ENCODE measurements around the gene GHRHR.

GHRHR gene

GRCh38 chr7:30963842-30964241 lies at the start of gene GHRHR:
Gene GHRHR (plus strand): TSS chr7:30963953. CDS start chr7:30964069, 116 bp downstream.
- no peaks in the 10 kb centered on the region for H3K4me1 ChIP-seq (ENCODE audit: insufficient read depth, low read length, severe bottlenecking)
- TF ChIP-seq EZH2 (IDR thresholded peaks at IDR 0.05; ENCODE audit: borderline replicate concordance, low read length): no peak
- TF ChIP-seq, protein P1, sequence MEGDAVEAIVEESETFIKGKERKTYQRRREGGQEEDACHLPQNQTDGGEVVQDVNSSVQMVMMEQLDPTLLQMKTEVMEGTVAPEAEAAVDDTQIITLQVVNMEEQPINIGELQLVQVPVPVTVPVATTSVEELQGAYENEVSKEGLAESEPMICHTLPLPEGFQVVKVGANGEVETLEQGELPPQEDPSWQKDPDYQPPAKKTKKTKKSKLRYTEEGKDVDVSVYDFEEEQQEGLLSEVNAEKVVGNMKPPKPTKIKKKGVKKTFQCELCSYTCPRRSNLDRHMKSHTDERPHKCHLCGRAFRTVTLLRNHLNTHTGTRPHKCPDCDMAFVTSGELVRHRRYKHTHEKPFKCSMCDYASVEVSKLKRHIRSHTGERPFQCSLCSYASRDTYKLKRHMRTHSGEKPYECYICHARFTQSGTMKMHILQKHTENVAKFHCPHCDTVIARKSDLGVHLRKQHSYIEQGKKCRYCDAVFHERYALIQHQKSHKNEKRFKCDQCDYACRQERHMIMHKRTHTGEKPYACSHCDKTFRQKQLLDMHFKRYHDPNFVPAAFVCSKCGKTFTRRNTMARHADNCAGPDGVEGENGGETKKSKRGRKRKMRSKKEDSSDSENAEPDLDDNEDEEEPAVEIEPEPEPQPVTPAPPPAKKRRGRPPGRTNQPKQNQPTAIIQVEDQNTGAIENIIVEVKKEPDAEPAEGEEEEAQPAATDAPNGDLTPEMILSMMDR (IDR thresholded peaks at IDR 0.05; ENCODE audit: low read length): no peak
- no peaks in the 10 kb centered on the region for H3K9me2 ChIP-seq (ENCODE audit: low read depth, low read length)
- no peak within 1 kb of the TSS for H3K4me2 ChIP-seq (ENCODE audit: low read length)
- H3K27me3 ChIP-seq (ENCODE audit: insufficient read depth, low read length): 0 out of 2 replicates have a peak, but pooled peaks cover 5% of the 10 kb centered on the region
- H3K79me2 ChIP-seq (ENCODE audit: insufficient read depth, low read length): no peaks in the 10 kb centered on the region
- H3K27ac ChIP-seq (ENCODE audit: low read depth, low read length, poor library complexity, severe bottlenecking): no peak within 1 kb of the TSS
- H3K4me3 ChIP-seq (ENCODE audit: low read depth, low read length, poor library complexity, severe bottlenecking): no peak within 1 kb of the TSS
- H3F3A ChIP-seq (ENCODE audit: insufficient read depth, low read length): no peaks in the 10 kb centered on the region
- H3K9ac ChIP-seq (ENCODE audit: low read length): no peak within 1 kb of the TSS
- H4K20me1 ChIP-seq (ENCODE audit: insufficient read depth, low read length): no peaks in the 10 kb centered on the region
- H2AFZ ChIP-seq (ENCODE audit: low read length): no peak within 1 kb of the TSS
- no peaks in the 10 kb centered on the region for H3K36me3 ChIP-seq (ENCODE audit: insufficient read depth, low read length)
- H3K9me3 ChIP-seq (ENCODE audit: low read length): no peaks in the 10 kb centered on the region

- Histone ChIP-seq H3K4me1 (ENCODE audit: insufficient read depth, low read length, severe bottlenecking) (no peaks in the 10 kb centered on the region), H3K4me3 (ENCODE audit: low read depth, low read length, poor library complexity, severe bottlenecking) (no peak overlapping the region), H3K9ac (ENCODE audit: low read length) (no peak overlapping the region), H3K9me3 (ENCODE audit: low read length) (no peaks in the 10 kb centered on the region), H3K36me3 (ENCODE audit: insufficient read depth, low read length) (no peaks in the 10 kb centered on the region), H2AFZ (ENCODE audit: low read length) (no peak overlapping the region), H3K79me2 (ENCODE audit: insufficient read depth, low read length) (no peaks in the 10 kb centered on the region), H3F3A (ENCODE audit: insufficient read depth, low read length) (no peaks in the 10 kb centered on the region), H3K27me3 (ENCODE audit: insufficient read depth, low read length) (peaks cover 4% of the 10 kb centered on the region; the same call in 1 of the 2 replicates), H3K4me2 (ENCODE audit: low read length) (no peak overlapping the region), H4K20me1 (ENCODE audit: insufficient read depth, low read length) (no peaks in the 10 kb centered on the region), H3K9me2 (ENCODE audit: low read depth, low read length) (no peaks in the 10 kb centered on the region), H3K27ac (ENCODE audit: low read depth, low read length, poor library complexity, severe bottlenecking) (no peak overlapping the region)
- TF ChIP-seq, protein P1 (IDR thresholded peaks at IDR 0.05; ENCODE audit: low read length): no peak
- no peak for TF ChIP-seq EZH2 (IDR thresholded peaks at IDR 0.05; ENCODE audit: borderline replicate concordance, low read length)
These were observed 49.2 kb upstream of the GHRHR start for GRCh38 chr7:30914596-30914995.

GRCh38 chr7:30915005-30915601 lies 48.6 kb upstream of the GHRHR start:
- Histone ChIP-seq H3K79me2 (ENCODE audit: insufficient read depth, low read length) (no peaks in the 10 kb centered on the region), H2AFZ (ENCODE audit: low read length) (no peak overlapping the region), H3K36me3 (ENCODE audit: insufficient read depth, low read length) (no peaks in the 10 kb centered on the region), H3K27me3 (ENCODE audit: insufficient read depth, low read length) (peaks cover 4% of the 10 kb centered on the region; the same call in 1 of the 2 replicates), H3K4me3 (ENCODE audit: low read depth, low read length, poor library complexity, severe bottlenecking) (no peak overlapping the region), H3F3A (ENCODE audit: insufficient read depth, low read length) (no peaks in the 10 kb centered on the region), H3K9me2 (ENCODE audit: low read depth, low read length) (no peaks in the 10 kb centered on the region), H3K27ac (ENCODE audit: low read depth, low read length, poor library complexity, severe bottlenecking) (no peak overlapping the region), H3K9me3 (ENCODE audit: low read length) (no peaks in the 10 kb centered on the region), H3K4me1 (ENCODE audit: insufficient read depth, low read length, severe bottlenecking) (no peaks in the 10 kb centered on the region), H3K9ac (ENCODE audit: low read length) (no peak overlapping the region), H4K20me1 (ENCODE audit: insufficient read depth, low read length) (no peaks in the 10 kb centered on the region), H3K4me2 (ENCODE audit: low read length) (no peak overlapping the region)
- no peak for TF ChIP-seq EZH2 (IDR thresholded peaks at IDR 0.05; ENCODE audit: borderline replicate concordance, low read length)
- TF ChIP-seq, protein P1 (IDR thresholded peaks at IDR 0.05; ENCODE audit: low read length): no peak
